Hepatocyte (in vitro differentiated cells): ENCODE data around the gene RPAIN.

Source experiments
- CTCF ChIP-seq: fragments of 200-600 bp; sonication (generic); IDR thresholded peaks from 2 replicates; pipeline ENCODE4 v1.5.1; 2016; ENCODE audit warnings: antibody characterized with exemption, mild to moderate bottlenecking; ENCODE audit not compliant: poor library complexity
- EZH2phosphoT487 ChIP-seq: fragments of 200-600 bp; sonication (generic); IDR thresholded peaks from one replicate; pipeline ENCODE4 v1.6.1; 2018; ENCODE audit warnings: antibody characterized with exemption, mild to moderate bottlenecking, low read depth, moderate library complexity; ENCODE audit not compliant: unreplicated experiment, severe bottlenecking

GRCh38 chr17:5443728-5444127 is 23.7 kb downstream of the RPAIN start:
- TF ChIP-seq CTCF (no peak), EZH2phosphoT487 (no peak)
